SH-SY5Y (cell line): ENCODE results near the gene FBN1.

Experiments
- GATA2 ChIP-seq: IDR thresholded peaks from 2 replicates; pipeline ENCODE4 v1.6.1; 2011; ENCODE audit warnings: mild to moderate bottlenecking, low read depth, low read length
- GATA3 ChIP-seq: IDR thresholded peaks from 2 replicates; pipeline ENCODE4 v1.6.1; 2011; ENCODE audit warnings: low read depth, mild to moderate bottlenecking, low read length, moderate library complexity

GRCh38 chr15:48408327-48408726 is 237.2 kb downstream of the FBN1 start:
- TF ChIP-seq GATA2 (no peak), GATA3 (no peak)
